ENCODE results near the gene NTNG2. TPM values are rescaled to one million over a fixed set of nuclear protein-coding genes. Genes with fewer than 3 reads are reported as not detected.

Gene NTNG2
- total RNA-seq, 4 donors from 2014 or later = 0.44 to 1.2 (median 0.75) TPM

DNA sequence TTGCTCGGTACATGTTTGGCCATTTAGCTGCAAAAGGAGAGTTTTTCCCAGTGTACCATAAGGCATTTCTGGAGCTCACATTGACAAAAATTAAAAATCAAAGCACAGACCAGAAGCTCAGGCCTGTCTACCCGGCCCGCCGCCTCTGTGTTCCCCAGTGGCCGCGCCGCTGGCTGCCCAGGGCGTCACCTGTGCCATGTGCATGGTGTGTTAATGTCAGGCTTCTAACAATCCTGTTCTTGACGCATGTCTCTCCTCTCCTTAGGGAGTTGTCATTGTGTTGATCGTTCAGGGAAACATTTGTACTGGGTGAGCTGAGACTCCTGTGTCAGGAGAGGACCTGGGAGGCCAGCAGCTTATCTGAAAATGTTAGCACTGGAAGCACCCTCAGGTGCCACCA lies 9.6 kb upstream of the NTNG2 start:
- no peak for DNase-seq
- Histone ChIP-seq H3K9me3 (no peaks in the 10 kb centered on the region), H3K4me3 (replicated peaks in 1 of 3) (no peak overlapping the region), H3K4me1 (no peaks in the 10 kb centered on the region), H3K27ac (no peak overlapping the region), H3K27me3 (no peaks in the 10 kb centered on the region), H3K36me3 (no peaks in the 10 kb centered on the region)
- intact Hi-C loops (cut with DNase I) = no loop called here
- TF ChIP-seq CTCF (IDR thresholded peaks at IDR 0.05) (no peak), POLR2A (IDR thresholded peaks at IDR 0.05) (no peak)
- WGBS, 2 donors = 87 to 96% methylated on average over 10 of the region's 10 CpGs

- no peaks in the 10 kb centered on the region for H3K27me3 ChIP-seq
- TF ChIP-seq POLR2A (IDR thresholded peaks at IDR 0.05) (no peak), CTCF (IDR thresholded peaks at IDR 0.05) (no peak)
- no peak overlapping the region for H3K27ac ChIP-seq
- 57 to 62% methylated on average over 16 of the region's 16 CpGs for WGBS, 2 donors
- no peaks in the 10 kb centered on the region for H3K36me3 ChIP-seq
- no peaks in the 10 kb centered on the region for H3K4me1 ChIP-seq
- no peaks in the 10 kb centered on the region for H3K9me3 ChIP-seq
- DNase-seq = no peak
- intact Hi-C loops (cut with DNase I) = no loop called here
- no peak overlapping the region for H3K4me3 ChIP-seq (replicated peaks in 1 of 3)
These were observed 6.8 kb upstream of the NTNG2 start for GRCh38 chr9:132154863-132155567.

GRCh38 chr9:132155568-132155895 lies 6.3 kb upstream of the NTNG2 start:
- intact Hi-C loops (cut with DNase I) = no loop called here
- Histone ChIP-seq H3K4me3 (replicated peaks in 1 of 3) (no peak overlapping the region), H3K27ac (no peak overlapping the region), H3K36me3 (no peaks in the 10 kb centered on the region), H3K27me3 (no peaks in the 10 kb centered on the region), H3K4me1 (no peaks in the 10 kb centered on the region), H3K9me3 (no peaks in the 10 kb centered on the region)
- no peak for DNase-seq
- WGBS, 2 donors = 86 to 89% methylated on average over 3 of the region's 3 CpGs
- TF ChIP-seq CTCF (IDR thresholded peaks at IDR 0.05) = no peak
- no peak for TF ChIP-seq POLR2A (IDR thresholded peaks at IDR 0.05)

GRCh38 chr9:132156262-132156661 lies 5.6 kb upstream of the NTNG2 start:
- no peak overlapping the region for H3K4me3 ChIP-seq (replicated peaks in 1 of 3)
- no peaks in the 10 kb centered on the region for H3K9me3 ChIP-seq
- no peaks in the 10 kb centered on the region for H3K36me3 ChIP-seq
- H3K4me1 ChIP-seq = peaks cover 0 to 5% of the 10 kb centered on the region in 2 donors
- no peak for DNase-seq
- intact Hi-C loops (cut with DNase I) = no loop called here
- TF ChIP-seq POLR2A (IDR thresholded peaks at IDR 0.05) (no peak), CTCF (IDR thresholded peaks at IDR 0.05) (no peak)
- no peaks in the 10 kb centered on the region for H3K27me3 ChIP-seq
- no peak overlapping the region for H3K27ac ChIP-seq
- 11 to 13% methylated on average over 2 of the region's 5 CpGs for WGBS, 2 donors

GRCh38 chr9:132157347-132158116 lies 4.3 kb upstream of the NTNG2 start:
- no peak for DNase-seq

More at GRCh38 chr9:132157347-132158116, 4.3 kb upstream of the NTNG2 start:
- no peak overlapping the region for H3K4me3 ChIP-seq (replicated peaks in 1 of 3)
- 76 to 79% methylated on average over 13 to 19 of the region's 19 CpGs for WGBS, 2 donors
- peaks cover under 1 to 10% of the 10 kb centered on the region in 2 donors for H3K4me1 ChIP-seq
- H3K9me3 ChIP-seq = no peaks in the 10 kb centered on the region
- no peak overlapping the region for H3K27ac ChIP-seq
- no peak for TF ChIP-seq POLR2A (IDR thresholded peaks at IDR 0.05)
- TF ChIP-seq CTCF (IDR thresholded peaks at IDR 0.05) = no peak
- no peaks in the 10 kb centered on the region for H3K27me3 ChIP-seq
- intact Hi-C loops (cut with DNase I) = no loop called here
- no peaks in the 10 kb centered on the region for H3K36me3 ChIP-seq
